Motor neuron (in vitro differentiated cells): ENCODE results near the gene OPCML. TPM values are rescaled to one million over a fixed set of nuclear protein-coding genes. Genes with fewer than 3 reads are reported as not detected.

ENCODE experiments used
- ATAC-seq, 8 experiments: fragments of 200-7000 bp; cut with Tn5 transposase; replicated peaks in 6 of 8; 2 replicates each; pipeline ENCODE4 v1.8.0; 2021; ENCODE audit warnings: mild to moderate bottlenecking in 8 of 8, moderate library complexity in 8 of 8
- H3K27ac ChIP-seq, 2 donors: fragments of 250-450 bp; sonication (Bioruptor Pico); 2 replicates each; pipeline ENCODE4 v1.9.0; 2021; ENCODE audit warnings: antibody characterized with exemption in 2 of 2, mild to moderate bottlenecking in 2 of 2, moderate library complexity in 1 of 2
- H3K4me1 ChIP-seq, 2 donors: fragments of 250-450 bp; sonication (Bioruptor Pico); replicated peaks in 1 of 2; 2 replicates each; pipeline ENCODE4 v1.6.1; 2021; ENCODE audit warnings: antibody characterized with exemption in 2 of 2, mild to moderate bottlenecking in 2 of 2, moderate library complexity in 1 of 2
- H3K4me3 ChIP-seq, 5 donors: fragments of 250-450 bp; sonication (Bioruptor Pico); 2 replicates each; pipeline ENCODE4 v1.9.0; 2021; ENCODE audit warnings: antibody characterized with exemption in 5 of 5, mild to moderate bottlenecking in 5 of 5, moderate library complexity in 4 of 5
- WGBS, 10 experiments: fragments of 450-650 bp; shearing (Covaris generic); methylation state at CpG; one replicate each; pipeline ENCODE4 v1.0.0; 2022; 5-methylcytosine and 5-hydroxymethylcytosine counted together
- in situ Hi-C, 9 experiments: fragments of 400-800 bp; cut with MboI; loops; one replicate each; pipeline ENCODE4 v1.15.0; 2021; ENCODE audit warnings: low sequenced_read_pairs in 9 of 9, low pct_unique_long_range_greater_than_20kb in 2 of 9; ENCODE audit not compliant: unreplicated experiment in 9 of 9
- total RNA-seq, 8 experiments: library from RNA; unstranded; fragments of 300-600 nt; gene quantifications; 2 replicates each; pipeline versions ENCODE4 v1.2.3 to v1.2.4, GENCODE V29; 2022

The OPCML gene
- total RNA-seq, 8 experiments from 2014 or later: 0.40 to 20.1 (median 7.2) TPM

GRCh38 chr11:132894606-132895005, 637.7 kb downstream of the OPCML start:
- no peak overlapping the region for H3K27ac ChIP-seq
- ATAC-seq: no peak
- no peak overlapping the region for H3K4me3 ChIP-seq
- WGBS, 10 experiments: 83% methylated on average over 1 of the region's 1 CpG; no CpG with 5 or more reads in 9 of the 10 experiments
- no peaks in the 10 kb centered on the region for H3K4me1 ChIP-seq
- in situ Hi-C loops: no loop called here

DNA sequence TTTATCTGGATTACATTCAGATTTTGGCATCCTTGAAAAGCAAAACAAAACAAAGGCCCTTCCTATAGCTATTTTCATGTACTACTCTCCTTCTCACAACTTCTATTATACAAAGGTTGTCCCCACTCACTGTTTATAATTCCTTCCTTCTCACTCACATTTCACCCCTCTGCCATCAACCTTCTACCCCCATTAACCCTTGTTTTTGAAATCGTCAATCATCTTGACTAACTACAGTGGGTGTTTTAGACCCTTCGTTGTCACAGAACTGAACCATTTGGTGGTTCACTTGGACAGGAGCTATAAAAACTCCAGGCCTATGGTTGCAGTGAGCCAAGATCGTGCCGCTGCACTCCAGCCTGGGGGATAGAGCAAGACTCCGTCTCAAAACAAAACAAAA, 639.4 kb downstream of the OPCML start:
- in situ Hi-C loops: no loop called here
- WGBS, 10 experiments: 57 to 100% (median 92%) methylated on average over 1 to 5 of the region's 5 CpGs; no CpG with 5 or more reads in 5 of the 10 experiments
- H3K27ac ChIP-seq: no peak overlapping the region

DNA sequence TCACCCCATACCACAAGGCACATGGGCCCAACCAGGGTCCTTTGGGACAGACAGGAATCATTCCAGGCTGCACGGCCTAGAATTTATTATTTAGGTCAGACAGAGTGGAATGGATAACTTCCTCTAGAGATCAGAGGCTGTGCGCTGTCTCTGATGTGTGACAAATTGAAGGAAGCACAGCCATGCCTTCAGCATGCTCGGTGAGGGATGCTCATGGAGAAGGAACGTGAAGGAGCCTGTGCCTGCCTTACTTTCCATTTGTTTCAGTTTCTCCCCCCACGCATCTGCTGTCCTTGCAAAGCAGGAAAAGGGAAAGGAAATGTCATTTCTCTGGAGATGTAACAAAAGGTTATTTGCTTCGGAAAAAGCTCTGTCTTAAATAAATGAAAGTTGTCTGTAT, 644.1 kb downstream of the OPCML start:
- 0 to 60% (median 32%) methylated on average over 1 to 6 of the region's 6 CpGs; no CpG with 5 or more reads in 2 of the 10 experiments for WGBS, 10 experiments
- H3K4me1 ChIP-seq: peaks cover 14 to 19% of the 10 kb centered on the region in 2 donors
- H3K27ac ChIP-seq: no peak overlapping the region
- peak in 5 of 8 experiments; percentile 27 to 47 (median 37) for ATAC-seq
- H3K4me3 ChIP-seq: no peak overlapping the region
- in situ Hi-C loops: no loop called here

More for the DNA sequence above, 639.4 kb downstream of the OPCML start:
- Histone ChIP-seq H3K4me1 (peaks cover 7 to 17% of the 10 kb centered on the region in 2 donors), H3K4me3 (no peak overlapping the region)
- no peak for ATAC-seq

DNA sequence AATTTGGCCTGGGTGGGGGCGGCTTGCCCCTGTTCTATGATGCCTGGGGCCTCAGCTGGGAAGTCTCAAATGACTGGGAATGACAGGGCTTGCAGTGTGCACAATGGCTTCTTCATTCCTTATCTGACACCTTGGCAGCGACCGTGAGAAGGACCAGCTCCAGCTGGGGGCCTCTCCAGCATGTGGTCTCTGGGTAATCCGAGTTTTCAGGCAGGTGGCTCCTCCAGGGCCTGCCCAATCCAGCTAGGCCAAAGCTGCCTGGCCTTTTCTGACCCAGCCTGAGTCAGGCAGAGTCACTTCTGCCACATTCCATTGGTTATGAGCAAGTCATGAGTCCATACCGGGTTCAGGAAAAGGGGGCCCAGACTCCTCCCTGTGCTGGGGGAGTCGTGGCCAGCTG, 646.0 kb downstream of the OPCML start:
- WGBS, 10 experiments: 40 to 100% (median 76%) methylated on average over 1 to 6 of the region's 6 CpGs; no CpG with 5 or more reads in 4 of the 10 experiments
- no peak overlapping the region for H3K4me3 ChIP-seq
- H3K4me1 ChIP-seq: peaks cover 14 to 19% of the 10 kb centered on the region in 2 donors
- in situ Hi-C loops: no loop called here
- H3K27ac ChIP-seq: no peak overlapping the region
- ATAC-seq: peak in 5 of 8 experiments; percentile 17 to 95 (median 79)

DNA sequence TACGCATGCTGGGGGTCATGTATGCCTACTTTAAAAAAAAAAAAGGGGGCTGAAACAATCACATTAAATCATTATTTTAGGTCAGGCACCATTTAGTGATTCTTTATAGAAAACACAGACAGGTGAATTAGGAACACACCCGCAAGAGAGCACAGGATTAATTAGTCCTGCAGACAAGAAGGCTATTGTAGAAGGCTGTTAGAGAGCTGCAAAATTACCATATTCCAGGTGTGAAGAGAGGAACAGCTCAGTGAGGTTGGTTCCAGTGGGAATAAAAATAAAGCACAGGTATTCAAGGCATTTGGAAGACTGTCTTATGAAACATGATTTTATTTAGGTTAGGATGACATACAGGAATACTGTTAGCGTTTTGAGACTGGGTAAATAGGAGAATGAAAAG, 649.1 kb downstream of the OPCML start:
- in situ Hi-C loops: no loop called here
- H3K27ac ChIP-seq: no peak overlapping the region
- peaks cover 6 to 11% of the 10 kb centered on the region in 2 donors for H3K4me1 ChIP-seq
- WGBS, 10 experiments: 72 to 100% (median 94%) methylated on average over 1 to 3 of the region's 3 CpGs
- ATAC-seq: no peak
- H3K4me3 ChIP-seq: no peak overlapping the region

- Histone ChIP-seq H3K4me1 (peaks cover 7 to 9% of the 10 kb centered on the region in 2 donors), H3K27ac (no peak overlapping the region), H3K4me3 (no peak overlapping the region)
- 0 to 100% (median 56%) methylated on average over 1 to 3 of the region's 3 CpGs for WGBS, 10 experiments
- in situ Hi-C loops: no loop called here
- ATAC-seq: peak in 1 of 8 experiments; percentile 67
Measured at GRCh38 chr11:132881622-132882021, 650.7 kb downstream of the OPCML start.

DNA sequence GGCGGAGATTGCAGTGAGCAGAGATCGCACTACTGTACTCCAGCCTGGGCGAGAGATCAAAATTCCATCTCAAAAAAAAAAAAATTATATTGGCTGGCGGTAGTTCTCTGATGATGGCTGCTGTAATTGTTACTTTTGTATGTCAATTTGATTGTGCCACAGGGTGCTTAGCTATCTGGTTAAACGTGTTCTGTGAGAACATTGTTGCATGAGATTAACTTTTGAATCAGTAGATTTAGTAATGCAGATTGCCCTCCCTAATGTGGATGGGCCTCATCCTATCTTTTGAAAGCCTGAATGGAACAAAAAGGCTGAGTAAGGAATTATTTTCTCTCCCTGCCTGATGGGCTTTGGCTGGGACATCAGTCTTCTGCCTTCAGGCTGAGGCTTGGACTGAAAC, 654.2 kb downstream of the OPCML start:
- ATAC-seq: no peak
- H3K27ac ChIP-seq: no peak overlapping the region
- no peak overlapping the region for H3K4me3 ChIP-seq
- in situ Hi-C loops: no loop called here
- peaks cover 12 to 30% of the 10 kb centered on the region in 2 donors for H3K4me1 ChIP-seq
- 14 to 100% (median 85%) methylated on average over 1 to 3 of the region's 5 CpGs; no CpG with 5 or more reads in 3 of the 10 experiments for WGBS, 10 experiments

DNA sequence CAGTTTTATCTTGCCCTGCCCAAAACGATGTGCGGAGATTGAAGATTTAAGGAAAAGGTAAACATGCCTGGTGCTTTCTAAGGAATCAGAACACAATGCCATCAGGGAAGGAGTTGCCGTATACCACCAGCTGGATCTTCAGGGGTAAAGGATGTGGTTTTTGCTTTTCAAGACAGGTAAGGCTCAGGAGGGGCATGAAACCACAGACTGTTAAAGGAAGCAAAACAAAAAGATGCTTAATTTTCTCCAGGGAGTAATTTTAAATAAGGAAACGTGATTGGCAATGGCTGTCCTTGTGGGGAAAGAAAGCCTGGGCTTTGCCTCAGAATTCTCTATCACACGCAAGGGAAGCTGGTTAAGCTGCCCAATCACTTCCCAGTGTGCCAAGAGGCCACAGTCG, 655.6 kb downstream of the OPCML start:
- 45 to 100% (median 93%) methylated on average over 2 to 6 of the region's 6 CpGs; no CpG with 5 or more reads in 1 of the 10 experiments for WGBS, 10 experiments
- ATAC-seq: no peak
- no peak overlapping the region for H3K4me3 ChIP-seq
- H3K27ac ChIP-seq: no peak overlapping the region
- in situ Hi-C loops: no loop called here
- peaks cover 12 to 37% of the 10 kb centered on the region in 2 donors for H3K4me1 ChIP-seq

- no peak overlapping the region for H3K4me3 ChIP-seq
- in situ Hi-C loops: no loop called here
- no peak overlapping the region for H3K27ac ChIP-seq
- peaks cover 12 to 37% of the 10 kb centered on the region in 2 donors for H3K4me1 ChIP-seq
- peak in 5 of 8 experiments; percentile 65 to 86 (median 68) for ATAC-seq
- 29 to 100% (median 71%) methylated on average over 1 to 3 of the region's 3 CpGs; no CpG with 5 or more reads in 2 of the 10 experiments for WGBS, 10 experiments
Measured at GRCh38 chr11:132876239-132876638, 656.1 kb downstream of the OPCML start.

- peak in 4 of 8 experiments; percentile 29 to 71 (median 44) for ATAC-seq
- Histone ChIP-seq H3K4me1 (peaks cover 12 to 37% of the 10 kb centered on the region in 2 donors), H3K4me3 (no peak overlapping the region), H3K27ac (peak overlapping the region in 1 of 2 donors; percentile 24)
- 0 to 100% (median 76%) methylated on average over 1 to 6 of the region's 6 CpGs; no CpG with 5 or more reads in 2 of the 10 experiments for WGBS, 10 experiments
- in situ Hi-C loops: no loop called here
Measured at GRCh38 chr11:132874638-132875037, 657.7 kb downstream of the OPCML start.

- WGBS, 10 experiments: 54 to 77% (median 65%) methylated on average over 1 to 5 of the region's 5 CpGs
- no peak overlapping the region for H3K4me3 ChIP-seq
- H3K27ac ChIP-seq: no peak overlapping the region
- ATAC-seq: peak in 3 of 8 experiments; percentile 62 to 77 (median 64)
- in situ Hi-C loops: no loop called here
- H3K4me1 ChIP-seq: peaks cover 12 to 37% of the 10 kb centered on the region in 2 donors
Measured at GRCh38 chr11:132873841-132874240, 658.5 kb downstream of the OPCML start.

DNA sequence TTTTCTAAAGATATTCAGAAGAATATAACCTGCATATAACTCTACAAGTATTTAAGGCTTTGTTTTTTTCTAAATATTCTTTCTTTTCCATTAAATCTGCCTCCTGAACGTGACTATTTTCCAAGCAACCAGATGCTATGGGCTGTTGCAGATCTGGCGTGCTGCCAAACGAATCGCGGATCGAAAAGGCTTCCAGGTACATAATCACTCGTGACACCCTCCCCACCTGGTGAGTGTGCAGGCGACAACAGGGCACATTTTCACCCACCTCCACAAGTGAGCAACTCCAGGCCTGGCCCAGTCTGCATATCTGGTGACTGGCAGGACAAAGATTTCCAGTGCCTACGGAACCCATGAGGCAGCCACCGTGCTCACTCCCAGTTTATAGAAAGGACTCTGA, 660.1 kb downstream of the OPCML start:
- in situ Hi-C loops: no loop called here
- Histone ChIP-seq H3K4me1 (peaks cover 12 to 38% of the 10 kb centered on the region in 2 donors), H3K27ac (no peak overlapping the region), H3K4me3 (no peak overlapping the region)
- 53 to 100% (median 82%) methylated on average over 1 to 10 of the region's 10 CpGs; no CpG with 5 or more reads in 2 of the 10 experiments for WGBS, 10 experiments
- no peak for ATAC-seq

DNA sequence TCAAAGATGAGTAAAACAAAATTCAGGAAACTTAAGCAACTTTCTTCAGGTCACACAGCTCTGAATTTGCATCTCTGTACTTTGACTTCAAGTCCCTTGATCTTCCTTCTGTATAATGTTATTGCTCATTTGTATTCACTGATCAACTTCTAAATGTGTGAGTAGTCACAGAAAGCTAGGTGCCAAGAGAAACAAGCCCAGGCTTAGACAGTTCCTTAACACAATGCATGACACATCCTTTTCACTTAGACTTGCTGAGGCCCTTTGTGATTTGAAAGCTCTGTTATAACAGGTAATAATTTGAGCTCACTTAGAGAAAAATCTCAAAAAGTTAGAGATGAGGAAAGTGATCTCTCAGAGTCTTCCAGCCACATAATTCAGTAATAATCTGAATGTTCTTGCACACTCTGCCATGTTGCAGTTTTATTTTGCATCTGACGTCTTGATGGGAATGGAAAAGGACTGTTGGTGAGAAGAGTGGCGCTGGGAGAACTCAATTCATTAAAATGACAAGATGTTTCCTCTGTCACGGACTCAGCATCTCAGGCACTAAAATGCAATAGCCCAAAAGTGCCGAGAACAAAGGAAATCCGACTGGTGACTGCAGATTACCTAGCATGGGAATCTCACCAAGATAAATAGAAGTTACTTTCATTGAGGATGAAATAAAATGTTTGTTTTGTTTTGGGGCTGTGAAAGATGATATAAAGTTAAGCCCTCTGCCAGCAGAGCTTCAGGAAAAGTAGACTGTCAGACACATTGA, 665.3 kb downstream of the OPCML start:
- no peak overlapping the region for H3K4me3 ChIP-seq
- H3K27ac ChIP-seq: no peak overlapping the region
- ATAC-seq: peak in 1 of 8 experiments; percentile 30
- in situ Hi-C loops: no loop called here
- H3K4me1 ChIP-seq: peaks cover 7 to 22% of the 10 kb centered on the region in 2 donors
- 0 to 90% (median 47%) methylated on average over 1 to 5 of the region's 5 CpGs; no CpG with 5 or more reads in 2 of the 10 experiments for WGBS, 10 experiments
